ENCODE results near the gene MAZ.
"Not testable (repeated sequence)": the region's sequence is repeated elsewhere in the genome, so short reads cannot be mapped to it uniquely, and the experiment has no call there.

The MAZ gene

DNA sequence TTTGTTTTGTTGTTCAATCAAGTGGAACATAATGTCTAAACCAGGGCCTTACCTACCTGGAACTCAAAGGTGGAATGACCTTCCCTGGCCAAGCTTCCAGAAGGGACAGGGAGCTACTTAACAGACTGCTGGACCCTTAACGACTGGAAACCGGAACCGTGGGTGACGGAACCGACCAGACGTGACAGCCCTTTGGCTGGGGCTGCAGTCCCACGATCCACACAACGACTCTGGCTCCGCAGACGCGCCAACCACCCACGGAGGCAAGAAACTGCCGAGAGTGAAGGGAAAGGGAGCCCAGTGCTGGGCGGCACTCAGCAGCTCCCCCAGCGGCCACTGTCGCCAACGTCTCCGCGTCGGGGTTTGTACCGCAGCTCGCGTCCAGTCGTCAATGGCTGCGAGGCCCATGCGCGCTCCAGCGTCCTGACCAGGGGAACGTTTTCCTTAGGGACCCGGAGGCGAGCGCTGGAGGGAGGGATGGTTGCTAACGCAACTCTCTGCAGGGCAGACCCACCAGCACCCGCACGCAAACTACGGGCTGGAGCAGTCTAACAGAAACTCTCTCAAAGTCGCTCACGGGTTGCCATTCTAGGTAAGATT, 21.3 kb upstream of the MAZ start:
- DNase-seq: peak; percentile 74

DNA sequence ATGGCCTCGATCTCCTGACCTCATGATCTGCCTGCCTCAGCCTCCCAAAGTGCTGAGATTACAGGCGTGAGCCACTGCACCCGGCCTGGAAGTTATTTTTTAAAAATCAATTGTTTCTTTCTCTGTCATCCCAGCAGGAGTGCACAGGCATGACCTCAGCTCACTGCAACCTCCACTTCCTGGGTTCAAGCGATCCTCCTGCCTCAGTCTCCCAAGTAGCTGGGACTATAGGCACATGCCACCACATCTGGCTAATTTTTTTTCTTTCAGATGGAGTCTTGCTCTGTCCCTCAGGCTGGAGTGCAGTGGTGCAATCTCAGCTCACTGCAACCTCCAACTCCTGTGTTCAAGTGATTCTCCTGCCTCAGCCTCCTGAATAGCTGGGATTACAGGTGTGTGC, 19.2 kb upstream of the MAZ start:
- DNase-seq: not testable (repeated sequence)

DNA sequence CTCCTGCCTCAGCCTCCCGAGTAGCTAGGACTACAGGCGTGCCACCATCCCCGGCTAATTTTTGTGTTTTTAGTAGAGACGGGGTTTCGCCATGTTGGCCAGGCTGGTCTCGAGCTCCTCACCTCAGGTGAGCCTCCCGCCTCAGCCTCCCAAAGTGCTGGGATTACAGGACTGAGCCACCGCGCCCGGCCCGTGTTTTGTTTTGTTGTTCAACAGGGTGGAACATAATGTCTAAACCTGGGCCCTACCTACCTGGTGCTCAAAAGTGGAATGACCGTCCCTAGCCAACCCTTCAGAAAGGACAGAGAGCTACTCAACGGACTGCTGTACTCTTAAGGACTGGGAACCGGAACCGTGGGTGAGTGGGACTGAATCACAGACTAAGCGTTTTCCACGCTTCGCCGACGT, 16.6 kb upstream of the MAZ start:
- DNase-seq: peak; percentile 3

DNA sequence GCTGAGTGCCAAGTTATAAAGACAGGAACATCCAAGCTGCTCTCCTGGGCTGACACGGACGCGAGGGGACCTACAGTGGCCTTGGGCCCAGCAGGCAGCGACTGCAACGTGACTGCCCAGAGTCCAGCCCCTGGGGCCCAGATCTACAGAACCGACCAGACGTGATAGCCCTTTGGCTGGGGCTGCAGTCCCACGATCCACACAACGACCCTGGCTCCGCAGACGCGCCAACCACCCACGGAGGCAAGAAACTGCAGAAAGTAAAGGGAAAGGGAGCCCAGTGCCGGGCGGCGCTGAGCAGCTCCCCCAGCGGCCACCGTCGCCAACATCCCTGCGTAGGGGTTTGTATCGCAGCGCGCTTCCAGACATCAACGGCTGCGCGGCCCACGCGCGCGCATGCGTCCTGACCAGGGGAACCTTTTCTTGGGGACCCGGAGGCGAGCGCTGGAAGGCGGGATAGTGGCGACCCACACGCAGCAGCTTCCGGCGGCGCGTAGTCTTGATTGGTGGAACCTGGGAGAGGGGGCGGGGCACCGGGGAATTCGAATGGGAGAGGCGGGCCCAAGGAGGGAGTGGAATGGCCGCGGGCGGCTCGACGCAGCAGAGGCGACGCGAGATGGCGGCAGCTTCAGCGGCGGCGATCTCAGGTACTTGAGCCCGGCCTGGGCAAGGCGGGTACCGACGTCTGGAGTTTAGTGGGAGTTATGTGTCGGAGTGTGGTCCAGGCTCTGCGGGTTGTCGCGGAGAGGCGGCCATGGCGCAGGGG, 16.0 kb upstream of the MAZ start, which contains the start of gene KIF22:
Gene KIF22, plus strand, starts transcription at position 569 of the 766 bp plus-strand sequence. Its CDS starts 9 bp downstream, at position 578.
- peak; percentile 100 for DNase-seq

DNA sequence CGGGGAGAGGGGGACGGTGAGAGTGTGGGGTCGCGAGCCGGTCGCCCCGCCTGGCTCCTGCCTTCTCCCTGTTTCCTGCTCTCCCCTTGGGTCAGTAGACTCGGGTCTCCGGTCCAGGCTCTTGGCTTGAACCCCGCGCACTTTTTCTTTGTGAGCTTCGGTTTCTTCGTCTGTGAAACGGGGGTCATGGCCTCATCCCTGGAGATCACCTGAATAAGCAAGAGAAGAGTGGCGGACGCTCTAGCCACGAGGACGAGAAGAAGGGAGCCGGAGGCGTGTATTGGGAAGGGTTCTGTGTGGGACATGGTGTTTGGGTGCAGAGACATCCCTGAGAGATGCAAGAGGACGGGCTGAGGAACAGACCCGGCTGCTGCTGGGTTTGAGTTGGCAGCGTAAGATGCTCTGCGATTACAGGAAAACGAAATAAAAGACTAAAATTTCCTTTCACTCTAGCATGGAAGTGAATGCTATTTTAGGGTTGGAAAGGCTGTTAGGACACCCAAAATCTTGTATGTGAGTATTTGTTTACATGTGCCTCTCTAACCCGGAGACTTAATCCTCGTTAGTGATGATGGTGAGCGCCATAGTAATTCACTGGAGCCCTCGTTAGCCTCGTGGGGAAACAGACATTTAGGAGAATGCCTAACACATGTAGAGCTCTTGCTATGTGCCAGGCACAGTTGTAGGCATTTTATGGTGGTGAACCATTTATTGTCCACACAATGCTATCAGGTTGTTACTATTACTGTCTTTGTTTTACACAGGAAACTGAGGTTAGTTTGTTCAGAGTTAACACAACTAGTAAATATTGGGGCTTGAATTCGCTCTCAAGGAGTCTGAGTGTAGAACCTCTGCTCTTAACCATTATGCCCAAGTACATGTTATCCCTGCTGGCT, 15.1 kb upstream of the MAZ start:
- no peak for DNase-seq

DNA sequence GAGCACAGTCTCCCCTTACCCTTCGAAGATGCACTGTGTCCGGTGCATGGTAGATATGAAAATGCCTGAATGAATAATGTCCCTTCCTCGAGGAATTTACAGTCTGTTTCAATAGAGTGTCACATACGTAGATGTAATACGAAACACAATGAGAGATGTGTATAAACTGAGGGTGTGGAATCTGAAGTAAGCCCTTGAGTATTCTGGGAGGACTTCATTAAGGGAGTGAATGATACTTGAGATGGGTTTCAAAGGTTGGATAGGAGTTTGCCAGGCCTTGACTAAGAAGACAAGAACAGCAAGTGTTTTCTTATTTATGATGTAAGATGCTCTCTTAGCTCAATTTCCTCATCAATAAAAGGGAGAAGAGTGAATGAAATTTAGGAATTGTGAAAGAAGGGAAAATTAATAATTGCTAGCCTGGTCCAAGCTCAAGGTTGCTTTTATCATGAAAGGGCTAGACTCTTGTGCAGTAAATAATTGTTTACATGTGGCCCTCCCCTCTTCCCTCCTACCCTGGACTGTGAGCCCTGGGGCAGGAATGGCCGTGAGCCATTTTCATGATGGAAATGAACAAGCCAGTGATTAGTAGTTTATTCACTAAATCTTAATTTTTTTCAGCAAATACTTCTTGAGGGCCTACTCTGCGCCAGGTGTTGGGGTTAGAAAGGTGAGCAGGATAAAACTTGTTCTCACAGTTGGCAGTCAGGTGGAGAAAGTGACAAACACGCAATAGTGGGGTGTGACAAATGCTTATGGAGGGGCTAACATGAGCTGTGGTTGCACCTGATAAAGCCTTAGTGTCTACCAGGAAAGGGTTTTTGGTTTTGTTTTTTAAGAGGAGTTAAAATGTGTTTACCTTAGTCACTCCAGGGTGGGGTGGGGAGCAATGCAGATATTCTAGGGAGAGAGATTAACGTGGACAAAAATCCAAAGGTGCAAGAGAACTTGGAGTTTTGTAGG, 14.2 kb upstream of the MAZ start:
- no peak for DNase-seq

DNA sequence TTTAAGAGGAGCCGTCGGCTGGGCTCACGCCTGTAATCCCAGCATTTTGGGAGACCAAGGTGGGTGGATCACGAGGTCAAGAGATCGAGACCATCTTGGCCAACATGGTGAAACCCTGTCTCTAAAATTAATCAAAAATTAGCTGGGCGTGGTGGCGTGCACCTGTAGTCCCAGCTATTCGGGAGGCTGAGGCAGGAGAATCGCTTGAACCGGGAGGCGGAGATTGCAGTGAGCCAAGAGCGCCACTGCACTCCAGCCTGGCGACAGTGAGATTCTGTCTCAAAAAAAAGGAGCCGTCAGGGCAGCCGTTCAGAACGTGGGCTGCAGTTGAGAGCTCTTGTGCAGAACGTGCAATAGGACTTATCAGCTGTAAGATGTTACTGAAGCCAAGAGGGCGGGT, 13.2 kb upstream of the MAZ start:
- DNase-seq: not testable (repeated sequence)

DNA sequence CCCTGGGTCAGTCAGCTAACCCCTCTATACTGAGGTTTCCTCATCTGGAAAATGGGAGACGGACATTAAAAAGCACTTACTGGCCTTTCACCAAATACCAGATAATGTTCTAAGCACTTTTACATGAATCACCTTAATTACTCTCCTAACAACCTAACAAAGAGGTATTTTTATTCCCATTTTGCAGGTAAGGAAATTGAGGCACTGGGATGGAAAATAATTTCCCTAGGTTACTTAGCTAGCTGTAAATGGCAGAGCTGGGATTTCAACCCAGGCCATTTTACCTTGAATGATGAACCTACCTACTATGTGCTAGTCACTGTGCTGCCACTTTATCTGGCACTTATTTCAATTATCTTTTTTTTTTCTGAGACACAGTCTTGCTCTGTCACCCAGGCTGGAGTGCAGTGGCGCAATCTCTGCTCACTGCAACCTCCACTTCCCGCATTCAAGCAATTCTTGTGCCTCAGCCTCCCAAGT, 12.1 kb upstream of the MAZ start:
- no peak for DNase-seq

DNA sequence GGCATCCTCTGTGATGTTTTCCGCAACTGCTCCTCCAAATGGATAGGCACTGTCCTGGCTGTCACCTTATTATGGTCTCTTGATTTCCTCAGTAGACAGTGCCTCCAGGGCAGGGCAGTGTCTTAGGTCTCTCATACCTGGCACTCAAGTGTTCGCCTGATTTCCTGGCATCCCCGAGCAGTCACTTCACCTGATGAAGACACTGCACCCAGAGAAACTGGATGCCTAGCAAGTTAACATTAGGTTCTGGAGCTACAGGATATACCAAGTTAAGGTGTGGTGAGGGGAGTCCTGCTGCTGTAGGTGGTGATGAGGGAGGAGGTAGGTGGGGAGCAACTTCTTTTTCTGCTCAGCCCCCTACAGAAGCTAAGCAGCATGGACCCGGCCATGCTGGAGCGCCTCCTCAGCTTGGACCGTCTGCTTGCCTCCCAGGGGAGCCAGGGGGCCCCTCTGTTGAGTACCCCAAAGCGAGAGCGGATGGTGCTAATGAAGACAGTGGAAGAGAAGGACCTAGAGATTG, 3.9 kb upstream of the MAZ start:
- no peak for DNase-seq

DNA sequence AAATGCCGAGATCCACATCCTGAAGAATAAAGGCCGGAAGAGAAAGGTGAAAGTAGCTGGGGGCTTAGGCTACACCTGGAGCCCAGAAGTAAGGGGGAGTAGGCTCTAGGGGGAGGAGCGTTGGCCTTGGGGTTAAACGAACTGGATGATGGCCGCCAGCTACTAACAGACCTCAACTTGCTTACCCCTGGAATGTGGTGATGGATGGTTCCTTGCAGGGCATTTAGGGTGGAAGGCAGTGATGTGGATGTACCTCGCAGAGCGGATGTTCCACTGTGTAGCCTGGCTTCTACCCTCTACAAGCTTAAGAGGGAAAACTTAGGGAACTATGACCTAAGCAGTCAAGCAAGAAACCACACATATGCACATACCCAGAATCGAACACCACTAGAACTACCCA, 2.3 kb upstream of the MAZ start:
- DNase-seq: no peak

DNA sequence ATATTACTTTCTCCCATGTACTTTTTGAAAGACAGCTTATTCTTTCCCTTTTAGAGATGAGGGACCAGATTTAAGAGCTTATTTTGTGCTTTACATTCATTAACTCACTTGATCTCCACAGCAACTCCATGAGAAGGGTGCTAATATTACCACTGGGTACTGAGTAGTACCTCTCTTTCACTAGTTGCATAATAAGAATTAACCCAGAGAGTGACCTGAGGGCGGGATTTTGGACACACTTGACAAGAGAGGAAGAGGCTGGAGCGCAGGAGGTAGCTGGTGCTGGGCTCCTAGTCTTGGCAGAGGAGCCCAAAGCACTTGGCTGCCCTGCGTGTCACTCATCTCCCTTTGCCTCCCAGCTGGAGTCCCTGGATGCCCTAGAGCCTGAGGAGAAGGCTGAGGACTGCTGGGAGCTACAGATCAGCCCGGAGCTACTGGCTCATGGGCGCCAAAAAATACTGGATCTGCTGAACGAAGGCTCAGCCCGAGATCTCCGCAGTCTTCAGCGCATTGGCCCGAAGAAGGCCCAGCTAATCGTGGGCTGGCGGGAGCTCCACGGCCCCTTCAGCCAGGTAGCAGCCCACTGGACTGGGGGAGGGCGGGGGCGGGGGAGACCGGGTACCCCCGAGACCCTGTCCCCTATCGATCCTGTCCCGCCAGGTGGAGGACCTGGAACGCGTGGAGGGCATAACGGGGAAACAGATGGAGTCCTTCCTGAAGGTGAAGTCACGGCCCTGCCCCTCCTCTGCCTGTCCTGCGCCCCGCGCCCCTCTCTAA, 1.7 kb upstream of the MAZ start:
- DNase-seq: no peak

DNA sequence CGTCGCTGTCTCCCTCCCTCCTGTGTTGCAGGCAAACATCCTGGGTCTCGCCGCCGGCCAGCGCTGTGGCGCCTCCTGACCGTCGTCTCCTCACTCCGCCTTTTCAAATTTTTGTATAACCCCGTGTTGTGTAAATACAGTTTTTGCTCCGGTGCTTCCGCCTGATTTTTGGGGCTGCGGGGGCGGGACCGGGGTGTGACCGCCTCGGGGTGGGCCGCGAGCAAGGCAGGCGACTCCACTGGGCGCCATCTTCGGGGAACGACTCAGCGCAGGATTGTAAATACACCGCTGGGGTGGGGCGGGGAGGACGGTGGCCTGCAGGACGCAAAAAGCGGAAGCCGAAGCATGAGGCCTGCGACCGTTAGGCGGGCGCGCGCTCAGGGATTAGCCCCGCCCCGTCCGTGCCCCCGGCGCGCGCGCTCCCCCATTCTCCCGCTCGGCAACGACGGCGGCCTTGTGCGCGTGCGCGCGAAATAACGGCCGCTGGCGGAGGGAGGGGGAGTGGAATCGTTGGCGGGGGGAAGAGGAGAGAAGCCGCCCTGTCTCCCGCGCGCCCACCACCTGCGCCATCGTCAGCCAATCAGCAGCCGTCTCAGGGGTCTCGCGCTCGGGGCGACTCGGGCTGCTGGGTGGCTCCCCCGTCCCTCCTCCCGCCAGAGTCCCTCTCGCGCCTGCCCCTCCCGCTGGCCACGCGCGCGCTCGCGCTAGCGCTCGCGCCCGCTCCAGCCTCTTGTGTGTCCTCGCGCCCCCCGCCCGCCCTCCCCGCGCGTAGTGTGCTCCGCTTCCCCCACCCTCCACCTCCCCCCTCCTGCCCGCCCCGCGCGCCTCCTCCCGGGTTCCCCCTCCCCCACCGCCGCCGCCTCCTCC, 864 bp upstream of the MAZ start:
- DNase-seq: peak; percentile 97

DNA sequence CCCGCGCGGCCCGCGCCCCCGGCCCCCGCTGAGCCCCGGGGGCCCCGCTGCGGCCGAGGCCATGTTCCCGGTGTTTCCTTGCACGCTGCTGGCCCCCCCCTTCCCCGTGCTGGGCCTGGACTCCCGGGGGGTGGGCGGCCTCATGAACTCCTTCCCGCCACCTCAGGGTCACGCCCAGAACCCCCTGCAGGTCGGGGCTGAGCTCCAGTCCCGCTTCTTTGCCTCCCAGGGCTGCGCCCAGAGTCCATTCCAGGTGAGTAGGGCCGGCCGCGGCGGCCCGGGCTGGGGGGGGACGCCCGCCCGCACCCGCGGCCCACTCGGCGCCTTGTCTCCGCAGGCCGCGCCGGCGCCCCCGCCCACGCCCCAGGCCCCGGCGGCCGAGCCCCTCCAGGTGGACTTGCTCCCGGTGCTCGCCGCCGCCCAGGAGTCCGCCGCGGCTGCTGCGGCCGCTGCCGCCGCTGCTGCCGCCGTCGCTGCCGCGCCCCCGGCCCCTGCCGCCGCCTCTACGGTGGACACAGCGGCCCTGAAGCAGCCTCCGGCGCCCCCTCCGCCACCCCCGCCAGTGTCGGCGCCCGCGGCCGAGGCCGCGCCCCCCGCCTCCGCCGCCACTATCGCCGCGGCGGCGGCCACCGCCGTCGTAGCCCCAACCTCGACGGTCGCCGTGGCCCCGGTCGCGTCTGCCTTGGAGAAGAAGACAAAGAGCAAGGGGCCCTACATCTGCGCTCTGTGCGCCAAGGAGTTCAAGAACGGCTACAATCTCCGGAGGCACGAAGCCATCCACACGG, 504 bp downstream of the MAZ start:
- peak; percentile 33 for DNase-seq

DNA sequence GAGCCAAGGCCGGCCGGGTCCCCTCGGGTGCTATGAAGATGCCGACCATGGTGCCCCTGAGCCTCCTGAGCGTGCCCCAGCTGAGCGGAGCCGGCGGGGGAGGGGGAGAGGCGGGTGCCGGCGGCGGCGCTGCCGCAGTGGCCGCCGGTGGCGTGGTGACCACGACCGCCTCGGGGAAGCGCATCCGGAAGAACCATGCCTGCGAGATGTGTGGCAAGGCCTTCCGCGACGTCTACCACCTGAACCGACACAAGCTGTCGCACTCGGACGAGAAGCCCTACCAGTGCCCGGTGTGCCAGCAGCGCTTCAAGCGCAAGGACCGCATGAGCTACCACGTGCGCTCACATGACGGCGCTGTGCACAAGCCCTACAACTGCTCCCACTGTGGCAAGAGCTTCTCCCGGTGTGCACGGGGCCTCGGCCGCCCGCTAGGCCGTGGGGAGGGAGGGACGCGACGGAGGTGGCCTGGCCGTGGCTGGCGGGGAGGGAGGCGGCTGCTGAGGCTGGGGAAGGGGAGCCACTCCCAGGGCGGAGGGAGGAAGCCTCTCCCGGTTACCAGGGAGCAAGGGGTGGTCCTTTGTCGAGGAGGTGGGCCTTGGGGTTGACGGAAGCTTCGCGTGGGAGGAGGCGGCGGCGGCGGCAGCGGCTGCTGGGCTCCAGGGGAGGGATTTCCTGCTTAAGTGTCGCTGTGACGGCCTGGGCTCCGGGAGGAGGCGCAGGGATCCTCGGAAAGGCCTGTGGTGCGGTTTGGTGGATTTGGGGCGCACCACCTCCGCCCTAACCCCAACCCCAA, 1.3 kb downstream of the MAZ start:
- peak; percentile 91 for DNase-seq

DNA sequence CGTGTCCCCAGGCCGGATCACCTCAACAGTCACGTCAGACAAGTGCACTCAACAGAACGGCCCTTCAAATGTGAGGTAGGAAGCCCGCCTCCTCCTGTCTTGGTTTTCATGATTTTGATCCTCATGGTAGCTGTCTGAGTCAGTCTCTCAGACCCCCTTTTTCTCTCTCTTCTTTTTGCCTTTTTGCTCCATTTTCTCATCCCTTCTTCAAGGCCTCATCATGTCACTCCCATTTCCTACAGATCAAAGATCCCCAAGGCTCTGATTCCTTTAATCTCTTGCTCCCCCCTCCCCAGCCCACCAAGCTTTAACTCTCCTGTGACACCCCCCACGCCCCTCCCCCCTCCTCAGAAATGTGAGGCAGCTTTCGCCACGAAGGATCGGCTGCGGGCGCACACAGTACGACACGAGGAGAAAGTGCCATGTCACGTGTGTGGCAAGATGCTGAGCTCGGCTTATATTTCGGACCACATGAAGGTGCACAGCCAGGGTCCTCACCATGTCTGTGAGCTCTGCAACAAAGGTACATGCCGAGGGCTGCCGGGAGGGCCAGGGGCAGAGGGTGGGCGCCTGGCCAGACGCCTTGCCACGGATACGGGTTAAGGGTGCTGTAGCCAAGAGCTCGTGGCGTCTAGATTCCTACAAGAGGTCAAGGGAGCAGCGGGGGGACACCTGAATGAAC, 2.0 kb downstream of the MAZ start:
- peak; percentile 18 for DNase-seq

DNA sequence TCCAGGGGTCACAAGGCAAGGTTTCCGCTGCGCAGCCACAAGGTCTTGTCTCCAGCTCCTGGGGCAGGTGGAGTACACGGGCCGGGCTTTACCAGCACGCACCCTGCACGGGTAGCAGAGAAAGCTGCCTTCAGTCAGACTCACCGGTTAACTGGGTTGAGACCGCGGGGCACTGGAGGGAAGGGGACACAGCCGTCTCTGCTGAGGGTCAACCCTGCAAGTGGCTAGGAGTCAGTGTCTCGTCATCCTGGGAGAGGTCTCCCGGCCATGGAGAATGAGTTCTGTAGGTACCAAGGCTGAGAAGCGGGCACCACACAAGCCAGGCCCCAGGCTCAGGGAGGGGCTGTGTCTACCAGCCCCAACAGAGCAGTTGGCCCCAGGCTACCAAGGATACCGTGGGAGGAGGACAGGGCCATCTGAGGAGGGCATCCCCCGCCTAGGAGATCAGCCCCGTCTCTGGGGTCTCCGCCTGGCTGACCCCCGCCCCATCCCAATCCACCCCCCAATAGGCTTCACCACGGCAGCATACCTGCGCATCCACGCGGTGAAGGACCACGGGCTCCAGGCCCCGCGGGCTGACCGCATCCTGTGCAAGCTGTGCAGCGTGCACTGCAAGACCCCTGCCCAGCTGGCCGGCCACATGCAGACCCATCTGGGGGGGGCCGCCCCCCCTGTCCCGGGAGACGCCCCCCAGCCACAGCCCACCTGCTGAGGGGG, 2.9 kb downstream of the MAZ start:
- DNase-seq: no peak
